ENCODE data around the gene EPS8L2. TPM values are rescaled to one million over a fixed set of nuclear protein-coding genes. Genes with fewer than 3 reads are reported as not detected.

Gene EPS8L2
- total RNA-seq, 2 donors from 2014 or later, result 126 to 153 TPM

- no peak for TF ChIP-seq CTCF (IDR thresholded peaks at IDR 0.05)
- TF ChIP-seq POLR2A (IDR thresholded peaks at IDR 0.05), result no peak
- Histone ChIP-seq H3K36me3 (replicated peaks in 1 of 2; ENCODE audit: insufficient read depth in 1 of 2, low read depth in 2 of 2) (peaks cover 0 to 3% of the 10 kb centered on the region in 2 donors), H3K4me1 (peaks cover 10% of the 10 kb centered on the region), H3K9me3 (no peaks in the 10 kb centered on the region), H3K27me3 (no peaks in the 10 kb centered on the region), H3K4me3 (no peak overlapping the region), H3K27ac (no peak overlapping the region)
- no peak for DNase-seq
- ATAC-seq, result no peak
- intact Hi-C loops (cut with DNase I), result loop anchor here (5.0 kb wide), 1 partner anchor 63 kb away; no protein-coding TSS in a partner anchor
- WGBS, 2 donors, result 93 to 97% methylated on average over 15 to 16 of the region's 16 CpGs
Measured at GRCh38 chr11:659532-660085, 46.4 kb upstream of the EPS8L2 start.

DNA sequence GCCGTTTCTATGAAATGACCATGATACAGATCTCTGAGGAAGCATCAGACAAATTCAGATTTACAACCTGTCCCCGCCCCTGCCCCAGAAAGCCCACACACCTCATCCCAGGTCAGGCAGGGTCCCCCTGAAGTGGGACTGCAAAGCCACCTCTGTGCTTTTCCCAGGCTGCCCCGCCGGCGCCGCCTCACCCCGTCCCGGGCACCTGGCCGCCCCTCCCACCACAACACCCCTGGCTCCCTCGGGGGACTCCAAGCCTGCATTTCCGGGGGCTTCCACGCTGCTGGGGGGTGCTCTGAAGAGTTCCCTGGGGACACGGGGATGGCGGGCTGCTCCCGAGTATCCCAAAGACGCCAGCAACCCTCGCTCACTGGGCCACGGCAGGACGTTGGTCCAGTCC lies 45.8 kb upstream of the EPS8L2 start:
- no peak for DNase-seq
- WGBS, 2 donors, result 87% methylated on average over 18 to 19 of the region's 19 CpGs
- intact Hi-C loops (cut with DNase I), result no loop called here
- peaks cover 0 to 3% of the 10 kb centered on the region in 2 donors for H3K36me3 ChIP-seq (replicated peaks in 1 of 2; ENCODE audit: insufficient read depth in 1 of 2, low read depth in 2 of 2)
- H3K4me1 ChIP-seq, result peaks cover 3% of the 10 kb centered on the region
- no peaks in the 10 kb centered on the region for H3K27me3 ChIP-seq
- TF ChIP-seq POLR2A (IDR thresholded peaks at IDR 0.05) (no peak), CTCF (IDR thresholded peaks at IDR 0.05) (no peak)
- no peaks in the 10 kb centered on the region for H3K9me3 ChIP-seq
- no peak for ATAC-seq
- no peak overlapping the region for H3K27ac ChIP-seq
- H3K4me3 ChIP-seq, result no peak overlapping the region

GRCh38 chr11:660681-661444 lies 45.2 kb upstream of the EPS8L2 start:
- no peak for DNase-seq
- no peaks in the 10 kb centered on the region for H3K27me3 ChIP-seq
- intact Hi-C loops (cut with DNase I), result no loop called here

GRCh38 chr11:662689-663274 lies 43.2 kb upstream of the EPS8L2 start:
- WGBS, 2 donors, result 48 to 71% methylated on average over 10 to 15 of the region's 15 CpGs
- TF ChIP-seq POLR2A (IDR thresholded peaks at IDR 0.05) (no peak), CTCF (IDR thresholded peaks at IDR 0.05) (peak; percentile 59 to 87 (median 70))
- Histone ChIP-seq H3K9me3 (no peaks in the 10 kb centered on the region), H3K27me3 (no peaks in the 10 kb centered on the region), H3K36me3 (replicated peaks in 1 of 2; ENCODE audit: insufficient read depth in 1 of 2, low read depth in 2 of 2) (peaks cover 0 to 3% of the 10 kb centered on the region in 2 donors), H3K27ac (no peak overlapping the region), H3K4me3 (no peak overlapping the region), H3K4me1 (no peaks in the 10 kb centered on the region)
- intact Hi-C loops (cut with DNase I), result no loop called here
- peak; percentile 80 for ATAC-seq
- peak; percentile 69 to 83 (median 76) for DNase-seq

More at GRCh38 chr11:660681-661444, 45.2 kb upstream of the EPS8L2 start:
- no peak overlapping the region for H3K4me3 ChIP-seq
- WGBS, 2 donors, result 90 to 94% methylated on average over 19 of the region's 19 CpGs
- no peak overlapping the region for H3K27ac ChIP-seq
- no peaks in the 10 kb centered on the region for H3K4me1 ChIP-seq
- H3K36me3 ChIP-seq (replicated peaks in 1 of 2; ENCODE audit: insufficient read depth in 1 of 2, low read depth in 2 of 2), result peaks cover 0 to 3% of the 10 kb centered on the region in 2 donors
- TF ChIP-seq CTCF (IDR thresholded peaks at IDR 0.05) (no peak), POLR2A (IDR thresholded peaks at IDR 0.05) (no peak)
- H3K9me3 ChIP-seq, result no peaks in the 10 kb centered on the region
- ATAC-seq, result no peak

Data from body of pancreas (tissue), 4 donors.